H1 (cell line): ENCODE data around the gene PTPRD. TPM values are rescaled to one million over a fixed set of nuclear protein-coding genes. Genes with fewer than 3 reads are reported as not detected.

Experiments
- CTCF ChIA-PET: fragments of 300-600 bp; sonication (Branson Sonifier 250); formaldehyde crosslinking; loops from one replicate; lab custom pipeline; 2021; ENCODE audit not compliant: partially characterized antibody; lab: Charles Lee
- POLR2A ChIA-PET: fragments of 300-600 bp; sonication (Branson Sonifier 250); formaldehyde crosslinking; loops from one replicate; lab custom pipeline; 2021; ENCODE audit warnings: inconsistent platforms; ENCODE audit not compliant: partially characterized antibody; lab: Charles Lee
- DNase-seq, 2 experiments: peaks; one replicate each; pipeline versions ENCODE4 v3.0.0 to v3.0.0-alpha.2; 2010 to 2022; ENCODE audit warnings: low spot score in 2 of 2, low read depth in 1 of 2, mixed read lengths in 1 of 2
- FAIRE-seq: peaks from 2 replicates; lab custom pipeline; 2011; peaks lifted over from hg19 to GRCh38; lab: Jason Lieb, UNC
- H2AFZ ChIP-seq: 2 replicates; pipeline ENCODE4 v1.8.1; 2012; ENCODE audit warnings: low read length, inconsistent platforms
- H2AK5ac ChIP-seq: 2 replicates; pipeline ENCODE4 v1.6.1; 2013; ENCODE audit warnings: low read depth, low read length
- H2BK120ac ChIP-seq: replicated peaks from 2 replicates; pipeline ENCODE3; 2013; ENCODE audit warnings: low read depth, low read length, inconsistent platforms
- H2BK12ac ChIP-seq: 2 replicates; pipeline ENCODE4 v1.6.1; 2013; ENCODE audit warnings: low read depth, low read length
- H2BK15ac ChIP-seq: 2 replicates; pipeline ENCODE4 v1.6.1; 2013; ENCODE audit warnings: low read length
- H2BK20ac ChIP-seq: 2 replicates; pipeline ENCODE4 v1.6.1; 2013; ENCODE audit warnings: low read length
- H2BK5ac ChIP-seq: 2 replicates; pipeline ENCODE4 v1.6.1; 2013; ENCODE audit warnings: low read depth, low read length
- H3K14ac ChIP-seq: 2 replicates; pipeline ENCODE4 v1.6.1; 2013; ENCODE audit warnings: inconsistent platforms; ENCODE audit not compliant: insufficient read length
- H3K18ac ChIP-seq: 2 replicates; pipeline ENCODE4 v1.6.1; 2013; ENCODE audit warnings: low read length; ENCODE audit errors: extremely low read depth
- H3K23ac ChIP-seq: 2 replicates; pipeline ENCODE4 v1.6.1; 2013; ENCODE audit warnings: inconsistent platforms; ENCODE audit not compliant: insufficient read length
- H3K23me2 ChIP-seq: 2 replicates; pipeline ENCODE4 v1.6.1; 2013; ENCODE audit warnings: low read depth, low read length
- H3K27ac ChIP-seq: 2 replicates; pipeline ENCODE4 v1.6.1; 2011; ENCODE audit warnings: low read depth, low read length, inconsistent platforms
- H3K27me3 ChIP-seq, 4 experiments: replicated peaks in 1 of 4; 1 replicate in 1 of 4; 2 replicates in 3 of 4; pipeline versions ENCODE4 v1.6.1 to v1.8.1; 2011 to 2013; ENCODE audit warnings: low read length in 3 of 4, mild to moderate bottlenecking in 3 of 4, inconsistent platforms in 2 of 4, mixed read lengths in 2 of 4, moderate library complexity in 1 of 4; ENCODE audit not compliant: control insufficient read depth in 3 of 4, insufficient read depth in 3 of 4; ENCODE audit errors: extremely low read depth in 1 of 4
- H3K36me3 ChIP-seq, 4 experiments: 2 replicates each; pipeline versions ENCODE4 v1.6.1 to v1.8.1; 2011 to 2013; ENCODE audit warnings: mild to moderate bottlenecking in 4 of 4, low read length in 3 of 4, moderate library complexity in 2 of 4, control low read depth in 1 of 4, inconsistent platforms in 1 of 4; ENCODE audit not compliant: insufficient read depth in 4 of 4, control insufficient read depth in 2 of 4
- H3K4ac ChIP-seq: replicated peaks from 2 replicates; pipeline ENCODE3; 2013; ENCODE audit warnings: low read length, low read depth, mixed read lengths, inconsistent platforms; ENCODE audit not compliant: insufficient read length
- H3K4me1 ChIP-seq, 4 experiments: replicated peaks in 1 of 4; 1 replicate in 1 of 4; 2 replicates in 3 of 4; pipeline versions ENCODE4 v1.6.1 to v1.8.1; 2011 to 2013; ENCODE audit warnings: low read length in 3 of 4, inconsistent platforms in 2 of 4, mixed read lengths in 1 of 4; ENCODE audit not compliant: insufficient read depth in 4 of 4, control insufficient read depth in 3 of 4
- H3K4me2 ChIP-seq, 2 experiments: 2 replicates each; pipeline versions ENCODE4 v1.6.1 to v1.8.1; 2011 to 2013; ENCODE audit warnings: low read depth in 2 of 2, low read length in 2 of 2, control low read depth in 1 of 2, inconsistent platforms in 1 of 2, mild to moderate bottlenecking in 1 of 2; ENCODE audit not compliant: insufficient read depth in 1 of 2
- H3K4me3 ChIP-seq, 4 experiments: fragments of 200-600, 300-600 bp in 1 of 4; sonication (generic), shearing (Covaris generic), sonication (Bioruptor Twin) in 1 of 4; 2 replicates each; pipeline versions ENCODE4 v1.5.1 to v1.8.1; 2011 to 2016; ENCODE audit warnings: low read length in 4 of 4, low read depth in 3 of 4, control low read depth in 2 of 4, inconsistent platforms in 2 of 4, mild to moderate bottlenecking in 2 of 4, mixed read lengths in 1 of 4, moderate library complexity in 1 of 4; ENCODE audit not compliant: insufficient read depth in 2 of 4; ENCODE audit errors: extremely low read depth in 1 of 4
- H3K56ac ChIP-seq: replicated peaks from 2 replicates; pipeline ENCODE3; 2013; ENCODE audit warnings: low read depth, mild to moderate bottlenecking, mixed read lengths, low read length, inconsistent platforms; ENCODE audit not compliant: insufficient read length
- H3K79me1 ChIP-seq: 2 replicates; pipeline ENCODE4 v1.6.1; 2013; ENCODE audit warnings: low read depth, low read length, control low read depth
- H3K79me2 ChIP-seq, 2 experiments: 2 replicates each; pipeline versions ENCODE4 v1.6.1 to v1.8.1; 2012 to 2013; ENCODE audit warnings: low read length in 2 of 2, mild to moderate bottlenecking in 2 of 2, inconsistent platforms in 1 of 2; ENCODE audit not compliant: insufficient read depth in 2 of 2, control insufficient read depth in 1 of 2
- H3K9ac ChIP-seq, 4 experiments: replicated peaks in 1 of 4; 1 replicate in 1 of 4; 2 replicates in 3 of 4; pipeline versions ENCODE4 v1.6.1 to v1.8.1; 2011 to 2013; ENCODE audit warnings: low read depth in 3 of 4, low read length in 3 of 4, control low read depth in 2 of 4, mild to moderate bottlenecking in 2 of 4, moderate library complexity in 2 of 4, inconsistent platforms in 1 of 4; ENCODE audit errors: extremely low read depth in 1 of 4
- H3K9me3 ChIP-seq, 2 experiments: 2 replicates each; pipeline versions ENCODE4 v1.6.1 to v1.8.1; 2012 to 2013; ENCODE audit warnings: mild to moderate bottlenecking in 2 of 2, moderate library complexity in 2 of 2, control low read depth in 1 of 2, inconsistent platforms in 1 of 2, low read depth in 1 of 2, low read length in 1 of 2, mixed read lengths in 1 of 2; ENCODE audit not compliant: insufficient read depth in 2 of 2
- H4K20me1 ChIP-seq, 2 experiments: replicated peaks in 1 of 2; 2 replicates each; pipeline versions ENCODE3 to v1.8.1; 2011 to 2013; ENCODE audit warnings: inconsistent platforms in 2 of 2, low read length in 2 of 2, mild to moderate bottlenecking in 1 of 2; ENCODE audit not compliant: insufficient read depth in 2 of 2, control insufficient read depth in 1 of 2
- H4K5ac ChIP-seq: 2 replicates; pipeline ENCODE4 v1.6.1; 2013; ENCODE audit warnings: low read length, low read depth, mixed read lengths, inconsistent platforms; ENCODE audit not compliant: insufficient read length
- H4K8ac ChIP-seq: 2 replicates; pipeline ENCODE4 v1.8.0; 2013; ENCODE audit warnings: mild to moderate bottlenecking, moderate library complexity, low read length, inconsistent platforms; ENCODE audit not compliant: insufficient read depth; ENCODE audit errors: extremely low read depth
- H4K91ac ChIP-seq: replicated peaks from 2 replicates; pipeline ENCODE3; 2013; ENCODE audit warnings: low read length, mixed read lengths, inconsistent platforms; ENCODE audit not compliant: insufficient read length
- CBX5 ChIP-seq: fragments of 300-800, 300-1000 bp; sonication (generic); IDR thresholded peaks from 2 replicates; pipeline ENCODE4 v1.7.1; 2016; ENCODE audit warnings: antibody characterized with exemption, low read length, low read depth
- CREB1 ChIP-seq: IDR thresholded peaks from 2 replicates; pipeline ENCODE4 v1.6.1; 2012; ENCODE audit warnings: inconsistent platforms
- EP300 ChIP-seq, 2 experiments: IDR thresholded peaks; 1 replicate in 1 of 2; 2 replicates in 1 of 2; pipeline ENCODE4 v1.6.1; 2011 to 2012; ENCODE audit warnings: low read depth in 2 of 2, low read length in 2 of 2, mild to moderate bottlenecking in 2 of 2, borderline replicate concordance in 1 of 2, inconsistent platforms in 1 of 2, moderate library complexity in 1 of 2
- HDAC6 ChIP-seq: IDR thresholded peaks from one replicate; pipeline ENCODE4 v1.7.1; 2012; ENCODE audit warnings: low read depth, mild to moderate bottlenecking, inconsistent platforms, low read length, moderate library complexity
- KDM1A ChIP-seq: fragments of 200-600, 300-600 bp; sonication (generic); IDR thresholded peaks from 2 replicates; pipeline ENCODE4 v1.7.1; 2016; ENCODE audit warnings: mild to moderate bottlenecking, low read length, borderline replicate concordance
- NANOG ChIP-seq: IDR thresholded peaks from 2 replicates; pipeline ENCODE4 v1.6.1; 2011; ENCODE audit warnings: low read length, low read depth, mild to moderate bottlenecking, inconsistent platforms; ENCODE audit not compliant: insufficient read depth, poor library complexity, severe bottlenecking
- PHF8 ChIP-seq: fragments of 200-600 bp; sonication (generic); conservative IDR thresholded peaks from 2 replicates; pipeline ENCODE4 v1.7.1; 2012; ENCODE audit warnings: low read depth, mild to moderate bottlenecking, inconsistent platforms, low read length, moderate library complexity
- RBBP5 ChIP-seq: IDR thresholded peaks from 2 replicates; pipeline ENCODE4 v1.7.1; 2012; ENCODE audit warnings: low read depth, mild to moderate bottlenecking, inconsistent platforms, low read length, moderate library complexity, borderline replicate concordance
- RFX5 ChIP-seq: IDR thresholded peaks from 2 replicates; pipeline ENCODE4 v1.6.1; 2011; ENCODE audit warnings: low read depth, low read length, improper control_type of control experiment, borderline replicate concordance
- SIN3A ChIP-seq, 2 experiments: IDR thresholded peaks in 1 of 2; conservative IDR thresholded peaks in 1 of 2; 2 replicates each; pipeline ENCODE4 v1.6.1; 2011 to 2012; ENCODE audit warnings: low read length in 2 of 2, improper control_type of control experiment in 1 of 2, low read depth in 1 of 2, mild to moderate bottlenecking in 1 of 2
- SIX5 ChIP-seq: IDR thresholded peaks from 2 replicates; pipeline ENCODE4 v1.6.1; 2011; ENCODE audit warnings: mild to moderate bottlenecking, low read depth, low read length
- SP1 ChIP-seq: IDR thresholded peaks from 2 replicates; pipeline ENCODE4 v1.6.1; 2011; ENCODE audit warnings: low read depth, low read length
- SUZ12 ChIP-seq: fragments of 200-600 bp; sonication (generic); IDR thresholded peaks from 2 replicates; pipeline ENCODE4 v1.6.1; 2012; ENCODE audit warnings: mild to moderate bottlenecking, inconsistent platforms, low read length, moderate library complexity, mixed read lengths
- TBP ChIP-seq: IDR thresholded peaks from 2 replicates; pipeline ENCODE4 v1.6.1; 2011; ENCODE audit warnings: low read depth, low read length, improper control_type of control experiment
- WGBS, 2 experiments: shearing (Covaris generic) in 1 of 2; methylation state at CpG; one replicate each; pipeline versions ENCODE4 v1.1.6 to v1.1.7; 2013 to 2015; ENCODE audit warnings: low lambda C conversion rate in 2 of 2, mixed read lengths in 2 of 2, inconsistent platforms in 1 of 2, low coverage in 1 of 2, missing lambda C conversion rate in 1 of 2; ENCODE audit not compliant: insufficient replicate concordance in 2 of 2, insufficient coverage in 1 of 2, insufficient read length in 1 of 2; ENCODE audit errors: extremely low coverage in 1 of 2, missing lambda C conversion rate in 1 of 2; 5-methylcytosine and 5-hydroxymethylcytosine counted together
- polyA plus RNA-seq, 7 experiments: library from polyadenylated mRNA; depleted of rRNA in 3 of 7; stranded (reverse) in 5 of 7; unstranded in 2 of 7; fragments of >200 nt in 5 of 7; fragments of 200-250 nt in 2 of 7; gene quantifications; 1 replicate in 5 of 7; 2 replicates in 1 of 7; 4 replicates in 1 of 7; pipeline versions ENCODE4 v1.2.1 to v1.2.3, GENCODE V29; 2011 to 2013; ENCODE audit warnings: missing spikeins in 2 of 7, mixed read lengths in 2 of 7
- total RNA-seq: library from RNA; stranded (reverse); fragmentation: NEBNext Ultra II Directional; extraction: Animal tissue kit (Norgen Biotek cat#: 25700); gene quantifications from 2 replicates; pipeline ENCODE4 v1.2.1, GENCODE V29; 2021

PTPRD gene
- total and polyA plus RNA-seq, 2 of the 8 experiments (the other 6 are each of a cell fraction or from before 2014, with no cell fraction given) = 17.2 to 77.0 TPM

- Histone ChIP-seq H2BK12ac (no peak overlapping the region), H3K4me2 (no peak overlapping the region), H3K18ac (no peak overlapping the region), H2AFZ (no peak overlapping the region), H3K4me3 (no peak overlapping the region), H2BK120ac (no peak overlapping the region), H3K9me3 (no peaks in the 10 kb centered on the region), H3K36me3 (no peaks in the 10 kb centered on the region), H3K14ac (no peak overlapping the region), H3K27me3 (no peaks in the 10 kb centered on the region), H3K4ac (no peak overlapping the region), H4K8ac (no peak overlapping the region), H2AK5ac (no peak overlapping the region), H3K27ac (no peak overlapping the region), H3K9ac (no peak overlapping the region), H3K79me1 (no peaks in the 10 kb centered on the region), H3K23me2 (no peaks in the 10 kb centered on the region), H3K23ac (no peak overlapping the region), H4K5ac (no peak overlapping the region), H3K4me1 (no peaks in the 10 kb centered on the region), H4K20me1 (no peaks in the 10 kb centered on the region), H4K91ac (no peak overlapping the region), H3K56ac (no peak overlapping the region), H3K79me2 (no peaks in the 10 kb centered on the region), H2BK20ac (no peak overlapping the region), H2BK5ac (no peak overlapping the region), H2BK15ac (no peak overlapping the region)
- WGBS, 2 experiments = 92% methylated on average over 2 of the region's 2 CpGs; no CpG with 5 or more reads in 1 of the 2 experiments
- CTCF ChIA-PET = interaction anchor here (0.8 to 2.2 kb wide), 2 partner anchors 9 to 54 kb away, joined by 3 to 5 read pairs; no protein-coding TSS in a partner anchor
- DNase-seq = no peak
- no peak for FAIRE-seq
- POLR2A ChIA-PET = no interaction called here
- no peak for TF ChIP-seq SIN3A (conservative IDR thresholded peaks at IDR 0.05 in 1 of 2, IDR thresholded peaks at IDR 0.05 in 1 of 2; ENCODE audit: low read depth in 1 of 2, low read length in 2 of 2)
- TF ChIP-seq KDM1A = no peak
- TF ChIP-seq RBBP5 = no peak
- no peak for TF ChIP-seq SUZ12
- no peak for TF ChIP-seq PHF8
- no peak for TF ChIP-seq SIX5
- TF ChIP-seq SP1 = no peak
- no peak for TF ChIP-seq CBX5
- no peak for TF ChIP-seq RFX5
- TF ChIP-seq NANOG = no peak
- no peak for TF ChIP-seq CREB1
- TF ChIP-seq EP300 (IDR thresholded peaks at IDR 0.05; ENCODE audit: borderline replicate concordance in 1 of 2, low read depth in 2 of 2, low read length in 2 of 2) = no peak
- TF ChIP-seq TBP = no peak
- TF ChIP-seq HDAC6 = no peak
Measured at GRCh38 chr9:8924562-8924961, 1688.2 kb downstream of the PTPRD start.
